NCI-H446 treated with DMSO at 0.1 percent for 48 hours (cell line): ENCODE data around the gene KIF26A.

Experiments
- DNase-seq: peaks from one replicate; lab custom pipeline; 2025; lab: John Stamatoyannopoulos, UW

Gene KIF26A

GRCh38 chr14:104130974-104131651 is 7.3 kb upstream of the KIF26A start:
- DNase-seq: peak; percentile 96

DNA sequence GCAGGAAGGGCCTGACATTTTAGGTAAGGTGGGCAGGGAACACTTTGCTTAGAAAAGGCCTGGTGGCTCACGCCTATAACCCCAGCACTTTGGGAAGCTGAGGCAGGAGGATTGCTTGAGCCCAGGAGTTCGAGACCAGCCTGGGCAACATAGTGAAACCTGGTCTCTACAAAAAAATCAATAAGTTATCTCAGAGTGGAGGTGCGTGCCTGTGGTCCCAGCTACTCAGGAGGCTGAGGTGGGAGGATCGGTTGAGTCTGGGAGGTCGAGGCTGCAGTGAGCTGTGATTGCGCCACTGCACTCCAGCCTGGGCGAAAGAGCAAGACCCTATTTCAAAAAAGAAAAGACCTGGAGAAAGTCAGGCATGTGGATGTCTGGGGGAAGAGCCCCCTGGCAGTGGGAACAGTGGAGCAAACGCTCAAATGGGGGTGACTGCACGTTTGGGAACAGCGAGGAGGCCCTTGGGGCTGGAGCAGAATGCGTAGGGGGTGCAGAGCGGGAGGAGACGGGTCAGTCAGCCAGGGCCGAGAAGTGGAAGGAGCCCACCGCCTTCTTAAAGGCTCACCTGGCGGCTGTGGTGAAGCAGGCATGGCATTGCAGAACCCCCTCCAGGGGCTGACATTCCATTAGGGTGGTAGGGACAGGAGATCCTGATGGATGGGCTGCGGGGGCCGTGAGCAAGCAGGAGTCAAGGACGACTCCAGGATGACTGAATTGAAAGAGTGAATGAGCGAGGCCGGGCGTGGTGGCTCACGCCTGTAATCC is 6.2 kb upstream of the KIF26A start:
- DNase-seq: no peak

DNA sequence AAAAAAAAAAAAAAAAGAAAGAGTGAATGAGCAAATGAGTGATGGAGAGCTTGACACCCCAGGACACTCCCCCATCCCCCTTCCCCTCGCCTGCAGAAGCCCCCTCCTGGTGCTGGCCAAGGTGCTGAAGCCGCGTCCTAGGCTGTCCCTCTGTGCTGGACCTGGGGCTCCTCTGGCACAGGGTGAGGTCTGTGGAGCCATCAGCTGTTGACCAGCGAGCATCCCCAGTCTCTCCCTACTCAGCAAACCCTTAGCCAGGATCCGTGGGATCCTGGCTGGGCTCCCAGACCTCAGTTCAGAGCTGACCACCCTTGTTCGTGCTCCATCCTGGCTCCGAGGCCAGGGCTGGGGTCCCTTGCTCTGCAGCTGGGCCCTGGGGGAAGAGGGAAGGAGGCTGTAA is 5.4 kb upstream of the KIF26A start:
- DNase-seq: no peak

- no peak for DNase-seq
These were observed 4.9 kb upstream of the KIF26A start for GRCh38 chr14:104133496-104133895.

GRCh38 chr14:104134061-104134965 is 4.1 kb upstream of the KIF26A start:
- DNase-seq: no peak

GRCh38 chr14:104135121-104135903 is 3.1 kb upstream of the KIF26A start:
- DNase-seq: no peak

DNA sequence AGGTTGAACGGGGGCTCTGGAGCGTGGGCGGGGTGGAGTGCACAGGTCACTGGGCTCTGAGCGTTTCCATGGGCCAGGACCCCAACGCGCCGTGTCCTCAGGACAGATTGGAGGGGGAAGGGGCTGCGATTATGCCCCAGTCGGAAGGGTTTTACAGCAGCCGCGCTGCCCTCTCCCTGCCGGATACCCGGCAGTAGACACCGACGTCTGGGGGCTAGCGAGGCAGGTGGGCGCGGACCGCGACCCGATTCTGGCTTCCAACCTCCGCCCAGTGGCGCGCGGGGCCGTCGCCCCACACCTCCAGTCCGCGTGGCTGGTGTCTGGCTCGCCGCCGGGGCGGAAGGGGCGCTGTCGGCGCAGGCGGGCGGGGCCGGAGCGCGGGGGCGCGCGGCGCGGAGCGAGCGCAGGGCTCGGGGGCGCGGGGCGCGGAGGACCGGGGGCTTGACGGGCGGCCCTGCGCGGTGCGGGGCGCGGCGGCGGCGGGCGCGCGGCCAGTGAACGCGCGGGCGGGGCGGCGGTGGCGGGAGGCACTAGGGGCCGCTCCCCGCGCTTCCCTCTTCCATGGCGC is 2.4 kb upstream of the KIF26A start:
- no peak for DNase-seq

DNA sequence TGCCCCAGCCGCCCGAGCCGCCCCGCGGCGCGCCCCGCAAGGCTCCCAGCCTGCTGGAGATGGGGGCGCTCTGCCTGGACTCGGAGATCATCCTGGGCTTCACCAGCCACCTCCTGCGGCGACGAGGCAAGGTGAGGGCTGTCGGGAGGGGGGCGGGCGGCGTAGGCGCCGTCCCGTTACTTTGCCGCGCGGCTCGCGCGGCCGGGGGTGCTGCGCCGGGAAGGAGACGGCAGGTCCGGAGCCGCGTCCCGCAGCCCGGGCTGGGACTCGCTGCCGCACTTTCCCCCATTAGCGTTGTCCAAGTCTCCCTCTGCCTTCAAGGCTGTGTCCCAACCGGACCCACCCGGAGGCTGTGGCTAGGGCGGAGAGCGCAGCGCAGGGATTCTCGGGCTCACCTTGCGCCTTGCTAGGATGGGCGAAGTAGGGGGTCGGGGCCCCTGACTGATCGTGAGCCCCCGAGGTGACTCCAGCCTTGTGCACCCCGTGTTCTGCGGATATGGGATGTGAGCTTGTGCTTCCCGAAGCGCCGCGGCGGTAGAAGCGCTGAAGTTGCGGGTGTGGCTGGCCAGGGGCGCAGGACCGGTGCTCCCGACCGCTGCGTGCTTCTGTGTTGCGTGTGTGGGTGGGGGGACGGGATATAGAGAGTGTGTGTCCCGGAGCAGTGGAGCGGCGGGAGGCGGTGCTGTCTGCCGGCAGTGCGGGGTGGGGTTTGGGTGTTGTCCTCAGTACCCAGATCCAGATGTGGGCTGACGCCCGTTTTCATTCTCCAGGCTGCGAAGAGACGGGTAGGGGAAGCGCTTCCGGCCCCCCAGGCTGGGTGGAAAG is 1.7 kb upstream of the KIF26A start:
- no peak for DNase-seq

- DNase-seq: peak; percentile 82
These were observed 890 bp upstream of the KIF26A start for GRCh38 chr14:104137297-104138097.

DNA sequence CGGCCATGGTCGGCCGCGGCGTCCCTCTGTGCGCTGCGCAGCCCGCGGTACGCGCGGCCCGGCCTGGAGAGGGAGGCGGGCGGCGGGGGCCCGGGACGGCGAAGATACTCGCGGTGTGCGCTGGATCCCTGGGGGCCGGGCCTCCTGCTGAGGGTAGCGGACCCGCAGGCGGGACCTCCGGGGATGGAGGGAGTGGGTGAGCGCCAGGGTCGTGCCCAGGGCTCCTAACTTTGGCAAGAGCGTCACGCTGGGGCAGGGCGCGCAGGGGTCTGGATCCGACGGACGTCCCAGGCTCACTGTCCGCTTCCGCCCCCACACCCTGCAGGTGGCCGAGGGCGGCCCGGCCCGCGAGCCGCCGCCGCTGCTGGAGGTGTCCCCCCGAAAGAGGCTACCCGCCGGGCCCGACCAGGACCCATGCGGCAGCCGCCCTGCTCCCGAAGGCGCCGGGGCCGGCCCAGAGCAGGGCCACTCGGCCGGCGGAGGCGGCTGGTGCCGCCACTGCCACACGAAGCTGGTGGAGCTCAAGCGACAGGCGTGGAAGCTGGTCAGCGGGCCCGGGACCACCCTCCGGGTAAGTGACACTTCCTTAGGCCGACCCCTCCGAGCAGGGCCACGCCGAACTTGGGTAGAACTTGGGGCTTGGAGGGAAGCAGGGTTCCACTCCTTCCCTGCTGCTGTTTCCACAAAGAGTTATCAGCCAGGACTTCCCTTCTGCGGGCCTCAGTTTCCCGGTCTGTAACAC is 502 bp downstream of the KIF26A start:
- no peak for DNase-seq

DNA sequence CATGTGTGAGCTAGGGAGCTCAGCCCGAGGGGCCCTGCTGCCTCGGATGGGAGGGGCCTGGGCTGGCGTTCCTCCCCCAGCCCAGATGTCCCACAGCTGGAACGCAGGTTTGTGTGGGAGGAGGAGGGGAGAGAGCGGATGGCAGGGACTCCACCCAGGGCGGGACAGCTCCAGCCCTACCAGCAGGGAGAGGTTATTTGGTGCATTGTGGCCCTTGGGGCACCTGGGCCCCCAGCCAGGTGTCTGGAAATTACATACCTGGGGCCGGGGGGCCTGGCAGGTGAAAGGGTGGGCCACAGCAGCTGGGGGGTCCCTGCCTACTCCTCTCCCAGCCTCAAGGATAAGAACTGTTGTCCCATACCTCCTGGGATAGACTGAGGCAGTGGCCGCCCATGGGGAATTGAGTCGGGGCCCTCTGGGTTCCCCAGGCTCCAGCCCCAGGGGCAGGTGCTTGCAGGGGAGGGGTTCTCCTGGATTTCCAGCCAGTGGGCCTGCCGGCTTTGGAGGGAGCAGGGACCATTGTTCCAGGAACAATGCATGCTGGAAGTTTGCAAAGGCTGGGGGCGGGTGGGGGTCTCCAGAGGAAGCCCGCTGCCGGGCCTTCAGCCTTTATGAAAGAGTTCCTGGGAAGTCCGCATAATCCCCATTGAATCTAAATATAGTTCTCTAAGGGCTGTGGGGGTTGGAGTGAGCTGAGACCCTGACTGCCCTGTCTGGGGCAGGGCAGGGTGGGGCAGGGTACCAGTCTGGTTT is 1.2 kb downstream of the KIF26A start:
- no peak for DNase-seq

GRCh38 chr14:104140213-104140462 is 1.8 kb downstream of the KIF26A start:
- no peak for DNase-seq

- no peak for DNase-seq
These were observed 2.3 kb downstream of the KIF26A start for GRCh38 chr14:104140463-104141331.

GRCh38 chr14:104141621-104142091 is 3.3 kb downstream of the KIF26A start:
- DNase-seq: no peak

DNA sequence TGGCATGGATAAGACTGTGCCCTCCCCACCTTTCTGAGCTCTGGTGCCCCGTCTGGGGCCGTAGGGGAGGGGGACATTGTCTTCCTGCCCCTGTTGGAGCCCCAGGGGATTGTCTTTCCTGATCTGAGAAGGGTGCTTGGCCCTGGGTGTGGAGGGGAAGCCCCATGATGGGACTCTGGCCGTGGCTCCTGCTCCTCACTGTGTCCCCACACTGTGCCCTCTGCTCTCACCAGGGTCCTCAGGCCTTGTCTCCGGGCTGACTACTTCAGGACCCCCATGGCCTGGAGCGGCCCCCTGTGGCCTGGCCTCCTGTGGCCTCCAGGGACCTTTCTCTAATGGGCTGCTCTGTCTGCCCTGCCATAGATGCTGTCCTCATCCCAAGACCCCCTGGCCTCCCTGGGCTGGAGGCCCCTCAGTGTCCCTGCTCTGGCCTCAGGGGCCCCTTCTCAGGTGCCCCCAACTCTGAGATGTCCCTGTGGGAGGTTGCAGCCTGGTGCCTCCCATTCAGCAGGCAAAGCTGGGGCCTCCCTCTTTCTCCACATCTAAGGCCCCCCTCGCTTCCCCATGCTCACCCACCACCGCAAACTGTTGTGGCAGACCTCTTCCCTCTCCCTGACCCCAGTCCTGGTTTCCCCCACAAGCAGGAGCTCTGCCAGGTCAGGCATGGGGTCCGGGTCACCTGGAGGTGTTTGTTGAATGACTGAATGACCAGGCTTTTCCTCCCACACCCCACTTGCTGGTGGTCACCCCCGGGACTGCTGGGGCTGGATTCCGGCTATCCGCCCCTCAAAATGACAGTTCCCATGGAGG is 4.0 kb downstream of the KIF26A start:
- DNase-seq: no peak

DNA sequence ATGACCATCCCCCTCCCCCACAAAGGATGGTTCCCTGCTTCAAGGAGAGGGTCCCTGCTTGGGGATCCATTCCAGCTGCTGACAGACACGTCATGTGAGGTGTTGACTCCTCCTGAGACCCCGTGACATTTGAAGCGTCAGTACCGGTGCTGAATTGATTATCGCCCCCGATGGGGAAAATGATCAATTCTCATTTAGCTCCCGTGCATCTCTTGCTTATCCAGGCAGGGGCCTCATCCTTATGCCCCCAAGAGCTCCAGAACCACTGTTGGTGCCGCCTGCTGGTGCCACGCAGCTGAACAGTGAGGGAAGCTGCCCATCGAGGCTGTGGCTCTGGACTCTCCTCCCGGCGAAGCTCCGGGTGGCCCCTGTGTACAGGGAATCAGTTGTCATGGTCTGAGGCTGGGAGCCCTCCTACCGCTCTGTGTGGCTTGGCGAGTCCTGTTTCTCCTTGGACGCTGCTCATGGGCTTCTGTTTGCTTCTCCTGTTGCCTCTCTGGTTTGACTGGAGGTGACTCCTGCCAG is 4.6 kb downstream of the KIF26A start:
- peak; percentile 36 for DNase-seq
